Measurements from ENCODE around the gene FAM156B.

- TF ChIP-seq EZH2 (IDR thresholded peaks at IDR 0.05) (no peak), POLR2AphosphoS5 (IDR thresholded peaks at IDR 0.05; ENCODE audit: borderline replicate concordance, low read depth, low read length) (peak; percentile 79)
Observed at GRCh38 chrX:52934704-52935469, 37.8 kb downstream of the FAM156B start.
